A673 (cell line): ENCODE results near the gene GC. TPM values are rescaled to one million over a fixed set of nuclear protein-coding genes. Genes with fewer than 3 reads are reported as not detected.

Experiments
- BruUV-seq: library from RNA; stranded (reverse); fragments of 400-500 nt; replicated peaks from 2 replicates; lab custom pipeline; 2021; lab: Mats Ljungman, UMichigan
- CTCF ChIA-PET: fragments of 300-600 bp; sonication (Branson Sonifier 250); formaldehyde crosslinking; loops from one replicate; lab custom pipeline; 2022; ENCODE audit warnings: antibody characterized with exemption; lab: Charles Lee
- POLR2A ChIA-PET: fragments of 300-600 bp; sonication (Branson Sonifier 250); formaldehyde crosslinking; loops from one replicate; lab custom pipeline; 2022; ENCODE audit warnings: antibody characterized with exemption; ENCODE audit not compliant: low non-redundant PET; lab: Charles Lee
- DNase-seq: peaks from one replicate; pipeline ENCODE4 v3.0.0-alpha.2; 2015; ENCODE audit warnings: low spot score
- H3K27ac ChIP-seq: fragments of 200-600 bp; sonication (generic); 2 replicates; pipeline ENCODE4 v1.5.1; 2016; ENCODE audit warnings: mixed run types, low read depth, mild to moderate bottlenecking, mixed read lengths, antibody characterized with exemption, low read length; ENCODE audit not compliant: poor library complexity, severe bottlenecking
- H3K27me3 ChIP-seq: fragments of 200-600 bp; sonication (generic); replicated peaks from 2 replicates; pipeline ENCODE4 v1.6.1; 2017; ENCODE audit warnings: mixed run types, low read depth, mild to moderate bottlenecking, mixed read lengths, antibody characterized with exemption, low read length; ENCODE audit not compliant: insufficient read depth, poor library complexity
- H3K36me3 ChIP-seq: fragments of 200-600 bp; sonication (generic); 2 replicates; pipeline ENCODE4 v1.6.1; 2016; ENCODE audit warnings: mixed run types, mild to moderate bottlenecking, mixed read lengths, antibody characterized with exemption, low read length; ENCODE audit not compliant: insufficient read depth, poor library complexity, severe bottlenecking
- H3K4me1 ChIP-seq: fragments of 200-600 bp; sonication (generic); 2 replicates; pipeline ENCODE4 v1.6.1; 2017; ENCODE audit warnings: mixed run types, mild to moderate bottlenecking, mixed read lengths, antibody characterized with exemption, low read length; ENCODE audit not compliant: insufficient read depth, poor library complexity, severe bottlenecking
- H3K4me3 ChIP-seq: fragments of 200-600 bp; sonication (generic); 2 replicates; pipeline ENCODE4 v1.5.1; 2016; ENCODE audit warnings: low read depth, mixed run types, mild to moderate bottlenecking, mixed read lengths, low read length; ENCODE audit not compliant: poor library complexity, severe bottlenecking
- H3K9me3 ChIP-seq: fragments of 200-600 bp; sonication (generic); 2 replicates; pipeline ENCODE4 v1.6.1; 2016; ENCODE audit warnings: mixed run types, low read depth, mild to moderate bottlenecking, mixed read lengths, antibody characterized with exemption, low read length; ENCODE audit not compliant: poor library complexity, severe bottlenecking
- EZH2 ChIP-seq: fragments of 200-600 bp; sonication (generic); IDR thresholded peaks from 2 replicates; pipeline ENCODE4 v1.6.1; 2017; ENCODE audit warnings: borderline replicate concordance, low read depth, mild to moderate bottlenecking, mixed read lengths, antibody characterized with exemption, low read length; ENCODE audit not compliant: poor library complexity, severe bottlenecking
- intact Hi-C: fragments of 100-400 bp; cut with micrococcal nuclease; formaldehyde crosslinking; loops from one replicate; pipeline ENCODE4 v1.10.0; 2022; ENCODE audit not compliant: unreplicated experiment
- total RNA-seq: library from RNA; stranded (reverse); gene quantifications from 2 replicates; pipeline ENCODE4 v1.2.3, GENCODE V29; 2021
- TF ChIP-seq, protein P1 (sequence below): fragments of 300-800, 200-600 bp; sonication (generic); conservative IDR thresholded peaks from 2 replicates; pipeline ENCODE4 v1.5.1; 2017; ENCODE audit warnings: low read depth, mild to moderate bottlenecking, antibody characterized with exemption, low read length, moderate library complexity, mixed read lengths

GC gene
- total RNA-seq, 1 experiment from 2014 or later: not detected

DNA sequence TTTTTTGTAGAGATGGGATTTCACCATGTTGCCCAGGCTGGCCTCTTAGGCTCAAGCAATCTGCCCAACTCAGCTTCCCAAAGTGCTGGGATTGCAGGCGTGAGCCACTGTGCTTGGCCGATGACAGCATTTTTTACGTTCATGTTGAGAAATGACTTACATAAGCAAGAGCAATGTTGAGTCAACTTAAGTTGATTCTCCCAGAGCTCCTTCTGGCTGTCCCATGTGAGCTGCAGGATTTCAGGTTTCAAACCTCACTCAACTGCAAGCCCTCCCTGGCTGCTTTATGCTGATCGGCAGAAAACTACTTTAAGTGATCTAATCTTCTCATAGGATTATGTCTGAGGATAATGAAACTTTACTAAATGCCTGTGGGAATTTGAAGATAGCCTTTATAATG is 86.8 kb downstream of the GC start:
- TF ChIP-seq, protein P1, sequence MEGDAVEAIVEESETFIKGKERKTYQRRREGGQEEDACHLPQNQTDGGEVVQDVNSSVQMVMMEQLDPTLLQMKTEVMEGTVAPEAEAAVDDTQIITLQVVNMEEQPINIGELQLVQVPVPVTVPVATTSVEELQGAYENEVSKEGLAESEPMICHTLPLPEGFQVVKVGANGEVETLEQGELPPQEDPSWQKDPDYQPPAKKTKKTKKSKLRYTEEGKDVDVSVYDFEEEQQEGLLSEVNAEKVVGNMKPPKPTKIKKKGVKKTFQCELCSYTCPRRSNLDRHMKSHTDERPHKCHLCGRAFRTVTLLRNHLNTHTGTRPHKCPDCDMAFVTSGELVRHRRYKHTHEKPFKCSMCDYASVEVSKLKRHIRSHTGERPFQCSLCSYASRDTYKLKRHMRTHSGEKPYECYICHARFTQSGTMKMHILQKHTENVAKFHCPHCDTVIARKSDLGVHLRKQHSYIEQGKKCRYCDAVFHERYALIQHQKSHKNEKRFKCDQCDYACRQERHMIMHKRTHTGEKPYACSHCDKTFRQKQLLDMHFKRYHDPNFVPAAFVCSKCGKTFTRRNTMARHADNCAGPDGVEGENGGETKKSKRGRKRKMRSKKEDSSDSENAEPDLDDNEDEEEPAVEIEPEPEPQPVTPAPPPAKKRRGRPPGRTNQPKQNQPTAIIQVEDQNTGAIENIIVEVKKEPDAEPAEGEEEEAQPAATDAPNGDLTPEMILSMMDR: no peak
- TF ChIP-seq EZH2: no peak
- BruUV-seq: no TSS peak
- intact Hi-C loops: no loop called here
- no peaks in the 10 kb centered on the region for H3K9me3 ChIP-seq
- no peaks in the 10 kb centered on the region for H3K27me3 ChIP-seq
- H3K27ac ChIP-seq: no peak overlapping the region
- no peaks in the 10 kb centered on the region for H3K36me3 ChIP-seq
- DNase-seq: no peak
- ChIA-PET CTCF (no interaction called here), POLR2A (no interaction called here)
- H3K4me3 ChIP-seq: no peak overlapping the region
- no peaks in the 10 kb centered on the region for H3K4me1 ChIP-seq

DNA sequence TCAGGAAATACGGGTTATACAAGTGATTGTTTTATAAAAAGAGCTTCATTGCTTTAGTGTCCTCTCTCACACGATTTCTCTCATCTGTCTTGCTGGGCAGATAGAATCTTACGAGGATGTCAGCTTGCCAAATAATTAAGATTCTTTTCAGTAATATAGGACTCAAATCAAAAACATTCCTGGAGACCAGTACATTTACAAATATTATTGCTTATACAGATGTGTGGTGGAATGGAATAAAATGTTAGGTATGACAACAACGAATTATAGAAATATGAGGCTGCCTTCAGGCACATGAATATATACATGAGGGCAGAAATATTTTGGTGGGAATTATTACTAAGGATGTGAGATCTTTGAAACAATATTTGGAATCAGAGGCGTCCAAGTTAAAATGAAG is 88.9 kb downstream of the GC start:
- ChIA-PET POLR2A (no interaction called here), CTCF (no interaction called here)
- no peak overlapping the region for H3K4me3 ChIP-seq
- no peak overlapping the region for H3K27ac ChIP-seq
- DNase-seq: no peak
- BruUV-seq: no TSS peak
- H3K36me3 ChIP-seq: no peaks in the 10 kb centered on the region
- TF ChIP-seq, protein P1: no peak
- TF ChIP-seq EZH2: no peak
- H3K9me3 ChIP-seq: no peaks in the 10 kb centered on the region
- H3K27me3 ChIP-seq: no peaks in the 10 kb centered on the region
- H3K4me1 ChIP-seq: no peaks in the 10 kb centered on the region
- intact Hi-C loops: no loop called here

DNA sequence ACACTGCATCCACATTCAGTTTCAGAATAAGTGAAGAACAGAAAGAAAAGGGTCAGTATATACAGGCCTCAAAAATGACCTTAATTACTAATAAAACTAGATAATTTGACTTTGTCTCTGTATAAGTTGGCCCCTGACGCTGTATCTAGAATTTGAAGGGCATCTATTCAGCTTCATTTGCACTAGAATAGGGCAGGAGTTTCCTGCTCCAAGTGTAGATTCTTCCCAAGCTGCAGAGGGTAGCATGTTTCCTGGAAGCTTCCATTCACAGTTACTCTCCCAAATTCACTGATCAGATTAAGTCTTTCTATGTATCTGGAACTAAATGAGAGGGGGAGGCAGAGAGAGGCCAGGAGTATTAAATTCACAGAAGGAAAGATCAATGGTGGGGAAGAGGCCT is 90.9 kb downstream of the GC start:
- no TSS peak for BruUV-seq
- POLR2A ChIA-PET: no interaction called here
- intact Hi-C loops: no loop called here
- CTCF ChIA-PET: no interaction called here
- H3K9me3 ChIP-seq: no peaks in the 10 kb centered on the region
- TF ChIP-seq, protein P1: no peak
- no peak for TF ChIP-seq EZH2
- DNase-seq: no peak
- H3K4me1 ChIP-seq: no peaks in the 10 kb centered on the region
- H3K27me3 ChIP-seq: no peaks in the 10 kb centered on the region
- no peaks in the 10 kb centered on the region for H3K36me3 ChIP-seq
- no peak overlapping the region for H3K4me3 ChIP-seq
- H3K27ac ChIP-seq: no peak overlapping the region
